Activated CD4-positive, alpha-beta memory T cell treated with anti-CD3 and anti-CD28 coated beads, Interleukin-2, amount 10 ng/mL, durations not matched to agents 7 days and 5 days (primary cell): ENCODE data around the gene GALNT4. TPM values are rescaled to one million over a fixed set of nuclear protein-coding genes. Genes with fewer than 3 reads are reported as not detected.
A peak's percentile ranks its signal among the peaks of the same experiment; 100 is the strongest.

ENCODE experiments used
- CTCF ChIA-PET: fragments of 350-600 bp; sonication (Branson Sonifier 250); formaldehyde crosslinking; loops from one replicate; lab custom pipeline; 2021; ENCODE audit warnings: antibody characterized with exemption, inconsistent platforms; lab: Charles Lee
- POLR2A ChIA-PET: fragments of 350-600 bp; sonication (Branson Sonifier 250); formaldehyde crosslinking; loops from one replicate; lab custom pipeline; 2021; ENCODE audit warnings: antibody characterized with exemption; lab: Charles Lee
- DNase-seq: peaks from one replicate; pipeline ENCODE4 v3.0.0-alpha.2; 2020
- H3K27ac Mint-ChIP-seq: one replicate; pipeline ENCODE4 v1.8.0; 2021; ENCODE audit warnings: mild to moderate bottlenecking, mixed read lengths
- H3K27me3 Mint-ChIP-seq: one replicate; pipeline ENCODE4 v1.8.0; 2021; ENCODE audit warnings: mixed read lengths
- H3K36me3 Mint-ChIP-seq: one replicate; pipeline ENCODE4 v1.8.0; 2021; ENCODE audit warnings: low read depth, mixed read lengths
- H3K4me1 Mint-ChIP-seq: one replicate; pipeline ENCODE4 v1.8.0; 2021; ENCODE audit warnings: mixed read lengths
- H3K4me3 Mint-ChIP-seq: one replicate; pipeline ENCODE4 v1.8.0; 2021; ENCODE audit warnings: mild to moderate bottlenecking, mixed read lengths
- H3K9me3 Mint-ChIP-seq: one replicate; pipeline ENCODE4 v1.8.0; 2021; ENCODE audit warnings: mixed read lengths
- total RNA-seq, 2 experiments: library from RNA; stranded (reverse); gene quantifications; one replicate each; pipeline ENCODE4 v1.2.3, GENCODE V29; 2021

Gene GALNT4
- total RNA-seq, 2 experiments from 2014 or later: 21.5 to 23.3 TPM

- H3K4me1 Mint-ChIP-seq: peaks cover 64% of the 10 kb centered on the region
- POLR2A ChIA-PET: interaction anchor here (0.6 to 5.0 kb wide), 22 partner anchors 12 to 507 kb away, joined by 3 to 111 read pairs (median 8); partner anchors contain the start of genes ATP2B1 and DUSP6
- H3K27ac Mint-ChIP-seq: peak within 1 kb of the TSS; percentile 94
- H3K4me3 Mint-ChIP-seq: peak within 1 kb of the TSS; percentile 90
- no peaks in the 10 kb centered on the region for H3K9me3 Mint-ChIP-seq
- H3K27me3 Mint-ChIP-seq: no peaks in the 10 kb centered on the region
- CTCF ChIA-PET: interaction anchor here (1.7 to 11.2 kb wide), 7 partner anchors 49 to 508 kb away, joined by 6 to 209 read pairs (median 9); partner anchors contain the start of gene DUSP6
- peak; percentile 80 for DNase-seq
- peaks cover 38% of the 10 kb centered on the region for H3K36me3 Mint-ChIP-seq
Measured at GRCh38 chr12:89525824-89526770, 1.5 kb upstream of the GALNT4 start, which contains the start of gene POC1B. POC1B (minus strand) TSS chr12:89526047; CDS start chr12:89525895, 152 bp downstream.

GRCh38 chr12:89525305-89525823 lies 768 bp upstream of the GALNT4 start:
- DNase-seq: peak; percentile 54
- no peaks in the 10 kb centered on the region for H3K9me3 Mint-ChIP-seq
- ChIA-PET CTCF (interaction anchor here (0.6 to 11.2 kb wide), 12 partner anchors 8 to 511 kb away, joined by 3 to 209 read pairs (median 6); partner anchors contain the start of gene DUSP6), POLR2A (interaction anchor here (0.6 to 5.0 kb wide), 18 partner anchors 11 to 507 kb away, joined by 3 to 111 read pairs (median 11); partner anchors contain the start of genes ATP2B1 and DUSP6)
- H3K4me1 Mint-ChIP-seq: peaks cover 68% of the 10 kb centered on the region
- peaks cover 43% of the 10 kb centered on the region for H3K36me3 Mint-ChIP-seq
- H3K4me3 Mint-ChIP-seq: peak overlapping the region; percentile 90
- peak overlapping the region; percentile 94 for H3K27ac Mint-ChIP-seq
- no peaks in the 10 kb centered on the region for H3K27me3 Mint-ChIP-seq

DNA sequence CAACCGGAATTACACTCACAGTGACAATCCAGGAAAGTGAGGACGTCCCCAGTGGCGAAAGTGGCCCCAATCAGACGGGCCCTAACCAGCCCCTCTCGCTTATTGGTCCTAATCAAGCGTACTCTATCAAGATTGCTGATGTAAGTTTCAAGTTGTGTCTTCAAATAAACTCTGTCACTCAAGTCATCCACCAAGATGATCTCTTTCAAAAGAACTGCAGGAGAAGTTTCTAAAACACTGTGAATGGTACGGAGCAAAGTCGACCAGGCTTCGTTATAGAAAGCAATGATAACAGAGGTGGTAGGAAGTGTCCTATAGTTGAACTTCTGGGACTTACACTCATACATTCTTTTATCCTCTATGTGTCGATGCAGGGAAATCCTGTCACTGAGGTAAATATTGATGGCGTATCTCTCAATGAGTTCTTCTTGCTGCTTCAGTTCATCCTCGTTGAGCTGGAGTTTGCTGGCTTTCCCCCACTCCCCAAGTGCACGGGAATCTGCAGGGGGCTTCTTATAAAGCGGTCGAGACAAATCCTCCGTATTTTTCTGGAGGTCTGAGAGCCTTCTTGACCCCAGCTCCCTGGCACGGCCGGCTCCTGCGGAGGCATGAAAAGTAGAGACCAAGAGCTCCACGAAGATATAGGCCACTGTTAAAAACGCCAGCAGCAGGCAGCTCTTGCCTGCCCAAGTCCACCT lies 604 bp downstream of the GALNT4 start:
- Mint-ChIP-seq H3K27me3 (no peaks in the 10 kb centered on the region), H3K9me3 (no peaks in the 10 kb centered on the region), H3K4me3 (peak overlapping the region; percentile 90), H3K27ac (peak overlapping the region; percentile 92), H3K36me3 (peaks cover 47% of the 10 kb centered on the region), H3K4me1 (peaks cover 66% of the 10 kb centered on the region)
- ChIA-PET CTCF (interaction anchor here (0.5 to 11.2 kb wide), 18 partner anchors 12 to 509 kb away, joined by 3 to 209 read pairs (median 4); partner anchors contain the start of gene DUSP6), POLR2A (interaction anchor here (1.2 to 5.0 kb wide), 14 partner anchors 9 to 505 kb away, joined by 3 to 111 read pairs (median 12); partner anchors contain the start of genes ATP2B1 and DUSP6)
- DNase-seq: no peak

DNA sequence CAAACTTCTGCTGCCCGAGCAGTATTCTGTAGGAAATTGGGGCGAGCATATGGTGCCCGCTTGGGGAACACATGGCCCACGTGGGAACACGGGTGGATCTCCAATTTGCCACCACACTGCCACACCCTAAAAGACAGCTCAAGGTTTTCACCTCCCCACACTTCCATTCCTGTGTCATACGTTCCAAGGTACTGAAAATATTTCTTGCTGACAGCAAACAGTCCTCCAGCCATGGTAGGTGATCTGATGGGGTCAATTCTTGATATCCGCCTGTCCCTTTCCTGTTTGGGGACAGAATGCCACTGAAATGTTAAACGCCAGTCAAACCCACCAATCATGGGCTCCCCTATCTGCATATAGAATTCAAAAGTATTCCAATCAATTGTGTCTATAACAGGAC lies 1.2 kb downstream of the GALNT4 start:
- H3K4me1 Mint-ChIP-seq: peaks cover 68% of the 10 kb centered on the region
- ChIA-PET POLR2A (interaction anchor here (1.2 to 5.0 kb wide), 6 partner anchors 46 to 173 kb away, joined by 3 to 64 read pairs (median 6); partner anchors contain the start of gene DUSP6), CTCF (interaction anchor here (1.6 to 11.2 kb wide), 6 partner anchors 10 to 505 kb away, joined by 4 to 209 read pairs (median 35); no protein-coding TSS in a partner anchor)
- no peaks in the 10 kb centered on the region for H3K27me3 Mint-ChIP-seq
- no peaks in the 10 kb centered on the region for H3K9me3 Mint-ChIP-seq
- peak overlapping the region; percentile 92 for H3K27ac Mint-ChIP-seq
- DNase-seq: no peak
- H3K4me3 Mint-ChIP-seq: peak overlapping the region; percentile 90
- H3K36me3 Mint-ChIP-seq: peaks cover 50% of the 10 kb centered on the region

GRCh38 chr12:89521364-89522223 lies 3.0 kb downstream of the GALNT4 start:
- Mint-ChIP-seq H3K4me3 (peak overlapping the region; percentile 90), H3K27me3 (no peaks in the 10 kb centered on the region), H3K36me3 (peaks cover 54% of the 10 kb centered on the region), H3K4me1 (peaks cover 57% of the 10 kb centered on the region), H3K9me3 (no peaks in the 10 kb centered on the region), H3K27ac (peak overlapping the region; percentile 45)
- POLR2A ChIA-PET: interaction anchor here (0.7 to 2.8 kb wide), 11 partner anchors 14 to 189 kb away, joined by 3 to 16 read pairs (median 4); partner anchors contain the start of gene DUSP6
- DNase-seq: no peak
- CTCF ChIA-PET: interaction anchor here (1.8 to 11.2 kb wide), 5 partner anchors 8 to 503 kb away, joined by 4 to 209 read pairs (median 58); no protein-coding TSS in a partner anchor

- ChIA-PET POLR2A (no interaction called here), CTCF (no interaction called here)
- no peaks in the 10 kb centered on the region for H3K9me3 Mint-ChIP-seq
- peaks cover 39% of the 10 kb centered on the region for H3K4me1 Mint-ChIP-seq
- H3K27me3 Mint-ChIP-seq: no peaks in the 10 kb centered on the region
- no peak for DNase-seq
- H3K4me3 Mint-ChIP-seq: no peak overlapping the region
- H3K36me3 Mint-ChIP-seq: peaks cover 35% of the 10 kb centered on the region
- H3K27ac Mint-ChIP-seq: no peak overlapping the region
Measured at GRCh38 chr12:89517720-89518119, 6.9 kb downstream of the GALNT4 start.

DNA sequence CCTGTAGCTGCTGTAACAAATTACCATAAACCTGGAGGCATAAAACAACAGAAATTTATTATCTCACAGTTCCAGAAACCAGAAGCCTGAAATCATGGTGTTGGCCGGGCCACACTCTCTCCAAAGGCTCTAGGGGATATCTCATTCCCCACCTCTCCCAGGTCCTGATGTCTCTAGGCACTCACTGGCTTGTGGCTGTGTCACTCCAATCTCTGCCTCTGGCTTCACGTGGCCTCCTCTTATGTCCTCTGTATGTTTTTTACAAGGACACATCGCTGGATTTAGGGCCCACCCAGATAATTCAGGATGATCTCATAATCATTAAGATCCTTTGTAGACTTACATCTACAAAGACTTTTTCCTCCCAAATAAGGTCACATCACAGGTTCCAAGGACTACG lies 8.0 kb downstream of the GALNT4 start:
- Mint-ChIP-seq H3K4me1 (peaks cover 28% of the 10 kb centered on the region), H3K9me3 (no peaks in the 10 kb centered on the region), H3K4me3 (no peak overlapping the region), H3K27ac (no peak overlapping the region), H3K27me3 (no peaks in the 10 kb centered on the region), H3K36me3 (peaks cover 29% of the 10 kb centered on the region)
- DNase-seq: no peak
- CTCF ChIA-PET: interaction anchor here (1.2 kb wide), 1 partner anchor 23 kb away, joined by 3 read pairs; no protein-coding TSS in a partner anchor
- POLR2A ChIA-PET: interaction anchor here (1.4 kb wide), 1 partner anchor 42 kb away, joined by 3 read pairs; no protein-coding TSS in a partner anchor

DNA sequence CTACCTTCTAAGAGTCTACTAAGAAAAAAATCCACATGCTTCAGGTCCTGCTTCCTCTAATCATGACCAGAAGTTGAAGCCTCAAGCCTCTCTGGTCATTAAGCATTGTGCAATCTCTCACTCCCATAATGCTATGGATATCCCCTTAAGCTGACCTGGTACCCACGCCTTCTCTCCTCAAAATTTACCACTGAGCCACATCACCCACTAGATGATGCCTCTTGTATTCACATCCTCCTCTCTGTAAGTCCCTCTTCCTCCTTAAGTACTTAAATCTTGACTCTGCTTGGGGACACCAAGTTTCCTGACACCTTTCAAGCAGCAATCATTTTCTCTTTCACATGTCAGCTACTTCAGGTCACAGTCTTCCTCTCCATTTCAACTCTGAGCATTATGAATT lies 9.8 kb downstream of the GALNT4 start:
- Mint-ChIP-seq H3K36me3 (peaks cover 23% of the 10 kb centered on the region), H3K9me3 (no peaks in the 10 kb centered on the region), H3K27me3 (no peaks in the 10 kb centered on the region), H3K27ac (no peak overlapping the region), H3K4me1 (peaks cover 21% of the 10 kb centered on the region), H3K4me3 (no peak overlapping the region)
- POLR2A ChIA-PET: interaction anchor here (1.7 kb wide), 1 partner anchor 11 kb away, joined by 6 read pairs; the partner anchor contains the start of genes GALNT4 and POC1B
- CTCF ChIA-PET: interaction anchor here (1.6 kb wide), 1 partner anchor 497 kb away, joined by 3 read pairs; no protein-coding TSS in a partner anchor
- no peak for DNase-seq

DNA sequence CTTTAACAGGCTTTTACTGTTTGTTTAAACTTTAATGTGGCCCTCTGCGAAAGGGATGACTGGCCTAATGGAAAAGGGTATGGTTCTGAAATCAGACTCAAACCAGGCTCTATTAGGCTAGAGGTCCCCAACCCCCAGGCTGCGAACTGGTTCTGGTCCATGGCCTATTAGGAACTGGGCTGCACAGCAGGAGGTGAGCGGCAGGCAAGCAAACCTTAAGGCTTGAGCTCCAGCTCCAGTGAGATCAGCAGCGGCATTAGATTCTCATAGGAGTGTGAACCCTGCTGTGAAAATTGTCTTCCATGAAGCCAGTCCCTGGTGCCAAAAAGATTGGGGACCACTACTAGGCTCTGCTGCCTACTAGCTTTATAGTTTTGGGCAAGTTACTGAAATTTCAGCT lies 11.1 kb downstream of the GALNT4 start:
- H3K4me1 Mint-ChIP-seq: peaks cover 13% of the 10 kb centered on the region
- H3K9me3 Mint-ChIP-seq: no peaks in the 10 kb centered on the region
- CTCF ChIA-PET: interaction anchor here (0.7 to 1.7 kb wide), 4 partner anchors 9 to 496 kb away, joined by 3 to 12 read pairs (median 4); no protein-coding TSS in a partner anchor
- no peak overlapping the region for H3K4me3 Mint-ChIP-seq
- no peak overlapping the region for H3K27ac Mint-ChIP-seq
- POLR2A ChIA-PET: interaction anchor here (1.1 to 1.7 kb wide), 2 partner anchors 12 to 43 kb away, joined by 3 to 6 read pairs; partner anchors contain the start of genes GALNT4 and POC1B
- no peaks in the 10 kb centered on the region for H3K27me3 Mint-ChIP-seq
- H3K36me3 Mint-ChIP-seq: peaks cover 20% of the 10 kb centered on the region
- DNase-seq: no peak

GRCh38 chr12:89507015-89507824 lies 17.4 kb downstream of the GALNT4 start:
- H3K4me3 Mint-ChIP-seq: no peak overlapping the region
- H3K4me1 Mint-ChIP-seq: peaks cover 14% of the 10 kb centered on the region
- no peaks in the 10 kb centered on the region for H3K27me3 Mint-ChIP-seq
- CTCF ChIA-PET: interaction anchor here (0.7 kb wide), 1 partner anchor 24 kb away, joined by 6 read pairs; no protein-coding TSS in a partner anchor
- H3K36me3 Mint-ChIP-seq: peaks cover 23% of the 10 kb centered on the region
- DNase-seq: no peak
- H3K27ac Mint-ChIP-seq: no peak overlapping the region
- POLR2A ChIA-PET: interaction anchor here (1.4 to 2.0 kb wide), 2 partner anchors 13 to 14 kb away, joined by 3 to 6 read pairs; no protein-coding TSS in a partner anchor
- H3K9me3 Mint-ChIP-seq: no peaks in the 10 kb centered on the region
